IMR-90 (cell line): ENCODE results near the gene SPATA33. TPM values are rescaled to one million over a fixed set of nuclear protein-coding genes. Genes with fewer than 3 reads are reported as not detected.

Source experiments
- ATAC-seq: fragments of 200-7000 bp; cut with Tn5 transposase; 2 replicates; pipeline ENCODE4 v1.9.1; 2020; ENCODE audit warnings: low read depth, mild to moderate bottlenecking, moderate library complexity
- BruUV-seq: library from RNA; stranded (reverse); fragments of 400-500 nt; replicated peaks from 2 replicates; lab custom pipeline; 2021; lab: Mats Ljungman, UMichigan
- CTCF ChIA-PET: fragments of 300-600 bp; formaldehyde crosslinking; extraction: SDS; loops from one replicate; lab custom pipeline; 2021; ENCODE audit warnings: antibody characterized with exemption; lab: Yijun Ruan, JAX
- POLR2A ChIA-PET: fragments of 300-600 bp; sonication (Branson Sonifier 250); formaldehyde crosslinking; loops from one replicate; lab custom pipeline; 2022; ENCODE audit warnings: antibody characterized with exemption; ENCODE audit not compliant: unreplicated experiment; lab: Charles Lee
- DNase-seq: peaks from one replicate; pipeline ENCODE4 v3.0.0; 2013
- H2AFZ ChIP-seq: replicated peaks from 2 replicates; pipeline ENCODE3; 2013; ENCODE audit warnings: low read length, mild to moderate bottlenecking; ENCODE audit not compliant: poor library complexity
- H2AK5ac ChIP-seq: 2 replicates; pipeline ENCODE4 v1.6.1; 2013; ENCODE audit warnings: low read depth, low read length, inconsistent platforms
- H2AK9ac ChIP-seq: replicated peaks from 2 replicates; pipeline ENCODE3; 2013; ENCODE audit warnings: mild to moderate bottlenecking, low read depth, low read length, moderate library complexity; ENCODE audit not compliant: poor library complexity
- H2BK120ac ChIP-seq: 2 replicates; pipeline ENCODE4 v1.6.1; 2013; ENCODE audit warnings: low read depth, low read length, inconsistent platforms
- H2BK15ac ChIP-seq: 3 replicates; pipeline ENCODE4 v1.6.1; 2013; ENCODE audit warnings: low read depth, low read length, inconsistent platforms
- H2BK20ac ChIP-seq: 2 replicates; pipeline ENCODE4 v1.6.1; 2013; ENCODE audit warnings: low read depth, mild to moderate bottlenecking, inconsistent platforms, low read length, moderate library complexity
- H2BK5ac ChIP-seq: 2 replicates; pipeline ENCODE4 v1.6.1; 2013; ENCODE audit warnings: mild to moderate bottlenecking, low read depth, low read length, inconsistent platforms; ENCODE audit not compliant: poor library complexity, severe bottlenecking
- H3K14ac ChIP-seq: replicated peaks from 2 replicates; pipeline ENCODE4 v1.6.1; 2013; ENCODE audit warnings: low read depth, low read length, inconsistent platforms
- H3K18ac ChIP-seq: 2 replicates; pipeline ENCODE4 v1.6.1; 2013; ENCODE audit warnings: low read depth, low read length, control low read depth
- H3K23ac ChIP-seq: 2 replicates; pipeline ENCODE4 v1.6.1; 2013; ENCODE audit warnings: low read depth, low read length, inconsistent platforms
- H3K27ac ChIP-seq: 2 replicates; pipeline ENCODE4 v1.5.1; 2013; ENCODE audit warnings: mild to moderate bottlenecking, control low read depth, low read length; ENCODE audit not compliant: insufficient read depth
- H3K27me3 ChIP-seq: 2 replicates; pipeline ENCODE4 v1.6.1; 2013; ENCODE audit warnings: low read length; ENCODE audit not compliant: control insufficient read depth, insufficient read depth
- H3K36me3 ChIP-seq: 2 replicates; pipeline ENCODE4 v1.6.1; 2013; ENCODE audit warnings: low read length, mixed read lengths; ENCODE audit not compliant: control insufficient read depth, insufficient read depth
- H3K4ac ChIP-seq: 2 replicates; pipeline ENCODE4 v1.6.1; 2013; ENCODE audit warnings: low read depth, low read length, inconsistent platforms
- H3K4me1 ChIP-seq: 2 replicates; pipeline ENCODE4 v1.6.1; 2013; ENCODE audit warnings: low read length, mixed read lengths; ENCODE audit not compliant: control insufficient read depth, insufficient read depth
- H3K4me2 ChIP-seq: 2 replicates; pipeline ENCODE4 v1.6.1; 2013; ENCODE audit warnings: low read depth, mild to moderate bottlenecking, control low read depth, low read length, moderate library complexity
- H3K4me3 ChIP-seq: 2 replicates; pipeline ENCODE4 v1.5.1; 2013; ENCODE audit warnings: low read depth, mild to moderate bottlenecking, control low read depth, low read length, moderate library complexity; ENCODE audit not compliant: insufficient read depth
- H3K56ac ChIP-seq: 2 replicates; pipeline ENCODE4 v1.6.1; 2013; ENCODE audit warnings: low read length, inconsistent platforms; ENCODE audit not compliant: insufficient read depth; ENCODE audit errors: extremely low read depth
- H3K79me1 ChIP-seq, 2 experiments: 2 replicates each; pipeline ENCODE4 v1.6.1; 2013; ENCODE audit warnings: low read length in 2 of 2, inconsistent platforms in 1 of 2, low read depth in 1 of 2
- H3K9ac ChIP-seq: 2 replicates; pipeline ENCODE4 v1.6.1; 2013; ENCODE audit warnings: low read depth, low read length, control low read depth
- H3K9me1 ChIP-seq: 2 replicates; pipeline ENCODE4 v1.6.1; 2013; ENCODE audit warnings: low read length, inconsistent platforms; ENCODE audit not compliant: insufficient read depth
- H3K9me3 ChIP-seq: 2 replicates; pipeline ENCODE4 v1.6.1; 2013; ENCODE audit warnings: low read length; ENCODE audit not compliant: control insufficient read depth, insufficient read depth
- H4K20me1 ChIP-seq: 2 replicates; pipeline ENCODE4 v1.6.1; 2013; ENCODE audit warnings: low read length, inconsistent platforms; ENCODE audit not compliant: insufficient read depth
- H4K5ac ChIP-seq: 2 replicates; pipeline ENCODE4 v1.6.1; 2013; ENCODE audit warnings: mild to moderate bottlenecking, low read depth, low read length, control low read depth
- H4K8ac ChIP-seq, 2 experiments: 2 replicates each; pipeline ENCODE4 v1.6.1; 2013; ENCODE audit warnings: low read depth in 2 of 2, low read length in 2 of 2, control low read depth in 1 of 2, inconsistent platforms in 1 of 2
- H4K91ac ChIP-seq: 2 replicates; pipeline ENCODE4 v1.6.1; 2013; ENCODE audit warnings: low read depth, low read length, inconsistent platforms; ENCODE audit not compliant: insufficient read depth
- BHLHE40 ChIP-seq: fragments of 150-350 bp; IDR thresholded peaks from 2 replicates; pipeline ENCODE4 v1.6.1; 2016; ENCODE audit warnings: mild to moderate bottlenecking, low read depth, low read length
- CEBPB ChIP-seq: IDR thresholded peaks from 2 replicates; pipeline ENCODE4 v1.6.1; 2012; ENCODE audit warnings: low read depth, low read length, improper control_type of control experiment
- CHD1 ChIP-seq: IDR thresholded peaks from 2 replicates; pipeline ENCODE4 v1.6.1; 2012; ENCODE audit warnings: low read depth, low read length, improper control_type of control experiment
- FOS ChIP-seq: fragments of 150-350 bp; IDR thresholded peaks from 2 replicates; pipeline ENCODE4 v1.6.1; 2016; ENCODE audit warnings: low read depth, low read length
- MAFK ChIP-seq: IDR thresholded peaks from 2 replicates; pipeline ENCODE4 v1.6.1; 2012; ENCODE audit warnings: low read depth, low read length, improper control_type of control experiment
- MAZ ChIP-seq: IDR thresholded peaks from 2 replicates; pipeline ENCODE4 v1.6.1; 2012; ENCODE audit warnings: low read depth, mild to moderate bottlenecking, low read length, improper control_type of control experiment, moderate library complexity, borderline replicate concordance
- MXI1 ChIP-seq: IDR thresholded peaks from 2 replicates; pipeline ENCODE4 v1.6.1; 2012; ENCODE audit warnings: low read depth, mild to moderate bottlenecking, low read length, moderate library complexity, borderline replicate concordance
- NFE2L2 ChIP-seq: fragments of 150-350 bp; IDR thresholded peaks from 2 replicates; pipeline ENCODE4 v1.6.1; 2016; ENCODE audit warnings: low read depth, mild to moderate bottlenecking, low read length
- POLR2A ChIP-seq: IDR thresholded peaks from 2 replicates; pipeline ENCODE4 v1.6.1; 2012; ENCODE audit warnings: mild to moderate bottlenecking, low read depth, low read length
- RAD21 ChIP-seq: IDR thresholded peaks from 2 replicates; pipeline ENCODE4 v1.6.1; 2012; ENCODE audit warnings: low read length, improper control_type of control experiment
- RCOR1 ChIP-seq: IDR thresholded peaks from 2 replicates; pipeline ENCODE4 v1.6.1; 2012; ENCODE audit warnings: mild to moderate bottlenecking, low read length, improper control_type of control experiment; ENCODE audit not compliant: insufficient replicate concordance
- RFX5 ChIP-seq: IDR thresholded peaks from 2 replicates; pipeline ENCODE4 v1.8.0; 2012; ENCODE audit warnings: low read depth, mild to moderate bottlenecking, low read length, moderate library complexity
- USF2 ChIP-seq: fragments of 150-350 bp; IDR thresholded peaks from 2 replicates; pipeline ENCODE4 v1.6.1; 2017; ENCODE audit warnings: mild to moderate bottlenecking, antibody characterized with exemption, low read length, low read depth
- WGBS, 2 experiments: methylation state at CpG; one replicate each; pipeline versions ENCODE4 v1.1.5 to v1.1.7; 2013; ENCODE audit warnings: missing lambda C conversion rate in 2 of 2; ENCODE audit not compliant: insufficient read length in 1 of 2; ENCODE audit errors: extremely low coverage in 2 of 2; 5-methylcytosine and 5-hydroxymethylcytosine counted together
- dilution Hi-C: fragments of 300-500 bp; cut with HindIII; formaldehyde crosslinking; loops from one replicate; pipeline ENCODE4 v1.14.3; 2018; ENCODE audit warnings: low sequenced_read_pairs; ENCODE audit not compliant: unreplicated experiment
- in situ Hi-C: fragments of 300-500 bp; cut with MboI; formaldehyde crosslinking; loops from 3 replicates; pipeline ENCODE4 v1.14.3; 2019; ENCODE audit warnings: low sequenced_read_pairs, inconsistent platforms, mixed read lengths
- intact Hi-C: fragments of 100-400 bp; cut with micrococcal nuclease; formaldehyde crosslinking; loops from 2 replicates; pipeline ENCODE4 v1.10.0; 2022
- polyA plus RNA-seq, 3 experiments: library from polyadenylated mRNA; depleted of rRNA; stranded (reverse); fragments of >200 nt; gene quantifications; 2 replicates each; pipeline ENCODE4 v1.2.3, GENCODE V29; 2012; ENCODE audit warnings: low replicate concordance in 1 of 3
- total RNA-seq: library from RNA; depleted of rRNA; stranded (reverse); fragments of >200 nt; gene quantifications from 2 replicates; pipeline ENCODE4 v1.2.3, GENCODE V29; 2012
- TF ChIP-seq, protein P1 (sequence below): fragments of 150-350 bp; IDR thresholded peaks from 2 replicates; pipeline ENCODE4 v1.6.1; 2016; ENCODE audit warnings: low read depth, mild to moderate bottlenecking, low read length, moderate library complexity, borderline replicate concordance
- TF ChIP-seq, protein P2 (sequence below): conservative IDR thresholded peaks from 2 replicates; pipeline ENCODE4 v1.5.1; 2012; ENCODE audit warnings: mild to moderate bottlenecking, low read depth, low read length, improper control_type of control experiment

Gene SPATA33
- total and polyA plus RNA-seq, 2 of the 4 experiments (the other 2 are of a cell fraction), result 0.90 to 3.4 TPM

GRCh38 chr16:89693931-89694783 is 36.5 kb downstream of the SPATA33 start:
- Histone ChIP-seq H3K27me3 (no peaks in the 10 kb centered on the region), H3K27ac (no peak overlapping the region), H2AK9ac (no peak overlapping the region), H3K18ac (no peak overlapping the region), H3K23ac (no peak overlapping the region), H4K20me1 (peaks cover 16% of the 10 kb centered on the region; the same call in 1 of the 2 replicates), H3K4ac (no peak overlapping the region), H3K36me3 (peaks cover 53% of the 10 kb centered on the region), H3K9me3 (no peaks in the 10 kb centered on the region), H3K9me1 (0 out of 2 replicates have a peak, but pooled peaks cover 2% of the 10 kb centered on the region), H2AFZ (no peak overlapping the region), H3K4me2 (no peak overlapping the region), H2BK20ac (no peak overlapping the region), H2BK5ac (no peak overlapping the region), H4K8ac (no peak overlapping the region), H3K79me1 (peaks cover 14 to 24% of the 10 kb centered on the region in 2 experiments), H4K91ac (no peak overlapping the region), H4K5ac (no peak overlapping the region), H3K4me3 (no peak overlapping the region), H2AK5ac (no peak overlapping the region), H3K56ac (no peak overlapping the region), H3K14ac (no peak overlapping the region), H2BK15ac (no peak overlapping the region), H3K4me1 (no peaks in the 10 kb centered on the region), H3K9ac (no peak overlapping the region), H2BK120ac (no peak overlapping the region)
- POLR2A ChIA-PET, result no interaction called here
- intact Hi-C loops, result no loop called here
- CTCF ChIA-PET, result no interaction called here
- dilution Hi-C loops, result no loop called here
- in situ Hi-C loops, result no loop called here
- WGBS, 2 experiments, result 96% methylated on average over 25 of the region's 32 CpGs; no CpG with 5 or more reads in 1 of the 2 experiments
- BruUV-seq, result no TSS peak
- DNase-seq (no peak), ATAC-seq (no peak)
- TF ChIP-seq BHLHE40, result no peak
- TF ChIP-seq RAD21, result no peak
- TF ChIP-seq, protein P1, sequence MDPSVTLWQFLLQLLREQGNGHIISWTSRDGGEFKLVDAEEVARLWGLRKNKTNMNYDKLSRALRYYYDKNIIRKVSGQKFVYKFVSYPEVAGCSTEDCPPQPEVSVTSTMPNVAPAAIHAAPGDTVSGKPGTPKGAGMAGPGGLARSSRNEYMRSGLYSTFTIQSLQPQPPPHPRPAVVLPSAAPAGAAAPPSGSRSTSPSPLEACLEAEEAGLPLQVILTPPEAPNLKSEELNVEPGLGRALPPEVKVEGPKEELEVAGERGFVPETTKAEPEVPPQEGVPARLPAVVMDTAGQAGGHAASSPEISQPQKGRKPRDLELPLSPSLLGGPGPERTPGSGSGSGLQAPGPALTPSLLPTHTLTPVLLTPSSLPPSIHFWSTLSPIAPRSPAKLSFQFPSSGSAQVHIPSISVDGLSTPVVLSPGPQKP, result no peak
- no peak for TF ChIP-seq FOS
- no peak for TF ChIP-seq MAFK
- TF ChIP-seq RFX5, result no peak
- no peak for TF ChIP-seq RCOR1
- no peak for TF ChIP-seq MXI1
- TF ChIP-seq, protein P2, sequence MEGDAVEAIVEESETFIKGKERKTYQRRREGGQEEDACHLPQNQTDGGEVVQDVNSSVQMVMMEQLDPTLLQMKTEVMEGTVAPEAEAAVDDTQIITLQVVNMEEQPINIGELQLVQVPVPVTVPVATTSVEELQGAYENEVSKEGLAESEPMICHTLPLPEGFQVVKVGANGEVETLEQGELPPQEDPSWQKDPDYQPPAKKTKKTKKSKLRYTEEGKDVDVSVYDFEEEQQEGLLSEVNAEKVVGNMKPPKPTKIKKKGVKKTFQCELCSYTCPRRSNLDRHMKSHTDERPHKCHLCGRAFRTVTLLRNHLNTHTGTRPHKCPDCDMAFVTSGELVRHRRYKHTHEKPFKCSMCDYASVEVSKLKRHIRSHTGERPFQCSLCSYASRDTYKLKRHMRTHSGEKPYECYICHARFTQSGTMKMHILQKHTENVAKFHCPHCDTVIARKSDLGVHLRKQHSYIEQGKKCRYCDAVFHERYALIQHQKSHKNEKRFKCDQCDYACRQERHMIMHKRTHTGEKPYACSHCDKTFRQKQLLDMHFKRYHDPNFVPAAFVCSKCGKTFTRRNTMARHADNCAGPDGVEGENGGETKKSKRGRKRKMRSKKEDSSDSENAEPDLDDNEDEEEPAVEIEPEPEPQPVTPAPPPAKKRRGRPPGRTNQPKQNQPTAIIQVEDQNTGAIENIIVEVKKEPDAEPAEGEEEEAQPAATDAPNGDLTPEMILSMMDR, result no peak
- TF ChIP-seq USF2, result no peak
- TF ChIP-seq CEBPB, result no peak
- no peak for TF ChIP-seq POLR2A
- TF ChIP-seq NFE2L2, result no peak
- no peak for TF ChIP-seq MAZ
- no peak for TF ChIP-seq CHD1
